HCT116 (cell line): Measurements from ENCODE around the gene DHRS2.

Experiments used
- CEBPB ChIP-seq: IDR thresholded peaks from 2 replicates; pipeline ENCODE4 v1.6.1; 2012; ENCODE audit warnings: low read depth
- EZH2 ChIP-seq: fragments of 200-600 bp; sonication (generic); IDR thresholded peaks from 2 replicates; pipeline ENCODE4 v1.6.1; 2017; ENCODE audit warnings: antibody characterized with exemption, mixed run types
- POLR2AphosphoS5 ChIP-seq: IDR thresholded peaks from 2 replicates; pipeline ENCODE4 v1.6.1; 2011; ENCODE audit warnings: mild to moderate bottlenecking, low read depth, low read length, moderate library complexity
- RAD21 ChIP-seq: IDR thresholded peaks from 2 replicates; pipeline ENCODE4 v1.6.1; 2012; ENCODE audit warnings: low read depth, mild to moderate bottlenecking
- SP1 ChIP-seq: IDR thresholded peaks from 2 replicates; pipeline ENCODE4 v1.6.1; 2012; ENCODE audit warnings: low read depth
- TF ChIP-seq, protein P1 (sequence below), 3 experiments: fragments of 200-600 bp in 1 of 3; sonication (generic) in 1 of 3; IDR thresholded peaks in 2 of 3; conservative IDR thresholded peaks in 1 of 3; 2 replicates each; pipeline ENCODE4 v1.5.1; 2012 to 2017; ENCODE audit warnings: low read depth in 2 of 3, low read length in 2 of 3, antibody characterized with exemption in 1 of 3, borderline replicate concordance in 1 of 3, control low read depth in 1 of 3, mild to moderate bottlenecking in 1 of 3, mixed read lengths in 1 of 3, mixed run types in 1 of 3, moderate library complexity in 1 of 3; ENCODE audit not compliant: insufficient read depth in 1 of 3
- TF ChIP-seq, protein P2 (sequence below): IDR thresholded peaks from 2 replicates; pipeline ENCODE4 v1.6.1; 2012
- TF ChIP-seq, protein P3 (sequence below): IDR thresholded peaks from 2 replicates; pipeline ENCODE4 v1.6.1; 2012; ENCODE audit warnings: low read depth

DNA sequence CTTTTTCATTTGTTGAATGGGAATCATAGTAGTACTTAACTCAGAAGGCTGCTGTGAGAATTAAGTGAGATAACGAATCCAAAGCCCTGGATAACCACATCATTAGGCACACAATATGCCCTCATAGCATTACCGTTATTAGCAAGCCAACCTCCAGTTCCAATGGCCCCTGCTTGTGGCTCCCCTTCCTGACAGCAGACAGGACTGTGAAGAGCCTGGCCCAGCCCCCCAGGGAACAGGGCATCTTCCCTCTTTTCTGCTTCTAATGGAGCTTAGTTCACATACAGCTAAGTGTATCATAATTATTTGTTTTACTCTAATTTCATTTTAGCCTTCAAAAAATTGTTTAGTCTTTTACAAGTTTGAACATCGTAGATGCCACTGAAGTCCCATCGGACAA is 39.7 kb downstream of the DHRS2 start:
- no peak for TF ChIP-seq SP1
- TF ChIP-seq, protein P1, sequence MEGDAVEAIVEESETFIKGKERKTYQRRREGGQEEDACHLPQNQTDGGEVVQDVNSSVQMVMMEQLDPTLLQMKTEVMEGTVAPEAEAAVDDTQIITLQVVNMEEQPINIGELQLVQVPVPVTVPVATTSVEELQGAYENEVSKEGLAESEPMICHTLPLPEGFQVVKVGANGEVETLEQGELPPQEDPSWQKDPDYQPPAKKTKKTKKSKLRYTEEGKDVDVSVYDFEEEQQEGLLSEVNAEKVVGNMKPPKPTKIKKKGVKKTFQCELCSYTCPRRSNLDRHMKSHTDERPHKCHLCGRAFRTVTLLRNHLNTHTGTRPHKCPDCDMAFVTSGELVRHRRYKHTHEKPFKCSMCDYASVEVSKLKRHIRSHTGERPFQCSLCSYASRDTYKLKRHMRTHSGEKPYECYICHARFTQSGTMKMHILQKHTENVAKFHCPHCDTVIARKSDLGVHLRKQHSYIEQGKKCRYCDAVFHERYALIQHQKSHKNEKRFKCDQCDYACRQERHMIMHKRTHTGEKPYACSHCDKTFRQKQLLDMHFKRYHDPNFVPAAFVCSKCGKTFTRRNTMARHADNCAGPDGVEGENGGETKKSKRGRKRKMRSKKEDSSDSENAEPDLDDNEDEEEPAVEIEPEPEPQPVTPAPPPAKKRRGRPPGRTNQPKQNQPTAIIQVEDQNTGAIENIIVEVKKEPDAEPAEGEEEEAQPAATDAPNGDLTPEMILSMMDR (IDR thresholded peaks at IDR 0.05 in 2 of 3, conservative IDR thresholded peaks at IDR 0.05 in 1 of 3; ENCODE audit: borderline replicate concordance in 1 of 3, insufficient read depth in 1 of 3, low read depth in 2 of 3, low read length in 2 of 3) = no peak
- no peak for TF ChIP-seq POLR2AphosphoS5
- TF ChIP-seq, protein P2, sequence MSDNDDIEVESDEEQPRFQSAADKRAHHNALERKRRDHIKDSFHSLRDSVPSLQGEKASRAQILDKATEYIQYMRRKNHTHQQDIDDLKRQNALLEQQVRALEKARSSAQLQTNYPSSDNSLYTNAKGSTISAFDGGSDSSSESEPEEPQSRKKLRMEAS = no peak
- TF ChIP-seq CEBPB = no peak
- TF ChIP-seq, protein P3, sequence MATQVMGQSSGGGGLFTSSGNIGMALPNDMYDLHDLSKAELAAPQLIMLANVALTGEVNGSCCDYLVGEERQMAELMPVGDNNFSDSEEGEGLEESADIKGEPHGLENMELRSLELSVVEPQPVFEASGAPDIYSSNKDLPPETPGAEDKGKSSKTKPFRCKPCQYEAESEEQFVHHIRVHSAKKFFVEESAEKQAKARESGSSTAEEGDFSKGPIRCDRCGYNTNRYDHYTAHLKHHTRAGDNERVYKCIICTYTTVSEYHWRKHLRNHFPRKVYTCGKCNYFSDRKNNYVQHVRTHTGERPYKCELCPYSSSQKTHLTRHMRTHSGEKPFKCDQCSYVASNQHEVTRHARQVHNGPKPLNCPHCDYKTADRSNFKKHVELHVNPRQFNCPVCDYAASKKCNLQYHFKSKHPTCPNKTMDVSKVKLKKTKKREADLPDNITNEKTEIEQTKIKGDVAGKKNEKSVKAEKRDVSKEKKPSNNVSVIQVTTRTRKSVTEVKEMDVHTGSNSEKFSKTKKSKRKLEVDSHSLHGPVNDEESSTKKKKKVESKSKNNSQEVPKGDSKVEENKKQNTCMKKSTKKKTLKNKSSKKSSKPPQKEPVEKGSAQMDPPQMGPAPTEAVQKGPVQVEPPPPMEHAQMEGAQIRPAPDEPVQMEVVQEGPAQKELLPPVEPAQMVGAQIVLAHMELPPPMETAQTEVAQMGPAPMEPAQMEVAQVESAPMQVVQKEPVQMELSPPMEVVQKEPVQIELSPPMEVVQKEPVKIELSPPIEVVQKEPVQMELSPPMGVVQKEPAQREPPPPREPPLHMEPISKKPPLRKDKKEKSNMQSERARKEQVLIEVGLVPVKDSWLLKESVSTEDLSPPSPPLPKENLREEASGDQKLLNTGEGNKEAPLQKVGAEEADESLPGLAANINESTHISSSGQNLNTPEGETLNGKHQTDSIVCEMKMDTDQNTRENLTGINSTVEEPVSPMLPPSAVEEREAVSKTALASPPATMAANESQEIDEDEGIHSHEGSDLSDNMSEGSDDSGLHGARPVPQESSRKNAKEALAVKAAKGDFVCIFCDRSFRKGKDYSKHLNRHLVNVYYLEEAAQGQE = no peak
- no peak for TF ChIP-seq EZH2
- TF ChIP-seq RAD21 = no peak
